ENCODE results near the gene EPSTI1.

Gene EPSTI1

GRCh38 chr13:42880056-42880605 lies 111.9 kb downstream of the EPSTI1 start:
- no peaks in the 10 kb centered on the region for H3K4me1 ChIP-seq
- H3K4me3 ChIP-seq (ENCODE audit: low read depth, low read length): no peak overlapping the region

GRCh38 chr13:42878721-42879120 lies 113.3 kb downstream of the EPSTI1 start:
- no peaks in the 10 kb centered on the region for H3K9me3 ChIP-seq (ENCODE audit: control insufficient read depth, low read length)
- H2AFZ ChIP-seq: no peak overlapping the region
- no peaks in the 10 kb centered on the region for H3K36me3 ChIP-seq (ENCODE audit: control insufficient read depth, insufficient read depth, low read length)
- no peak for TF ChIP-seq CTCF (IDR thresholded peaks at IDR 0.05)
- no peaks in the 10 kb centered on the region for H3K27me3 ChIP-seq (ENCODE audit: control insufficient read depth, insufficient read depth, low read length)
- no peaks in the 10 kb centered on the region for H3K79me2 ChIP-seq
- H3K4me2 ChIP-seq (ENCODE audit: low read length): no peak overlapping the region
- no peak overlapping the region for H3K27ac ChIP-seq
- no peak overlapping the region for H3K4me3 ChIP-seq (ENCODE audit: low read depth, low read length)
- H3K4me1 ChIP-seq: no peaks in the 10 kb centered on the region
- H3K9ac ChIP-seq: no peak overlapping the region

More at GRCh38 chr13:42880056-42880605, 111.9 kb downstream of the EPSTI1 start:
- H3K79me2 ChIP-seq: no peaks in the 10 kb centered on the region
- H3K36me3 ChIP-seq (ENCODE audit: control insufficient read depth, insufficient read depth, low read length): no peaks in the 10 kb centered on the region
- no peaks in the 10 kb centered on the region for H3K9me3 ChIP-seq (ENCODE audit: control insufficient read depth, low read length)
- H2AFZ ChIP-seq: no peak overlapping the region
- H3K4me2 ChIP-seq (ENCODE audit: low read length): no peak overlapping the region
- H3K9ac ChIP-seq: no peak overlapping the region
- no peak overlapping the region for H3K27ac ChIP-seq
- H3K27me3 ChIP-seq (ENCODE audit: control insufficient read depth, insufficient read depth, low read length): no peaks in the 10 kb centered on the region
- TF ChIP-seq CTCF (IDR thresholded peaks at IDR 0.05): no peak

- H3K4me3 ChIP-seq (ENCODE audit: low read depth, low read length): no peak overlapping the region
- no peaks in the 10 kb centered on the region for H3K79me2 ChIP-seq
- no peak overlapping the region for H3K27ac ChIP-seq
These were observed 115.0 kb downstream of the EPSTI1 start for GRCh38 chr13:42876887-42877545.

GRCh38 chr13:42876270-42876714 lies 115.7 kb downstream of the EPSTI1 start:
- H3K9ac ChIP-seq: no peak overlapping the region
- no peaks in the 10 kb centered on the region for H3K4me1 ChIP-seq
- no peaks in the 10 kb centered on the region for H3K9me3 ChIP-seq (ENCODE audit: control insufficient read depth, low read length)
- H2AFZ ChIP-seq: no peak overlapping the region
- TF ChIP-seq CTCF (IDR thresholded peaks at IDR 0.05): no peak
- no peak overlapping the region for H3K4me3 ChIP-seq (ENCODE audit: low read depth, low read length)
- H3K27me3 ChIP-seq (ENCODE audit: control insufficient read depth, insufficient read depth, low read length): no peaks in the 10 kb centered on the region
- H3K27ac ChIP-seq: no peak overlapping the region
- H3K79me2 ChIP-seq: no peaks in the 10 kb centered on the region
- H3K4me2 ChIP-seq (ENCODE audit: low read length): no peak overlapping the region
- no peaks in the 10 kb centered on the region for H3K36me3 ChIP-seq (ENCODE audit: control insufficient read depth, insufficient read depth, low read length)

More at GRCh38 chr13:42876887-42877545, 115.0 kb downstream of the EPSTI1 start:
- Histone ChIP-seq H3K4me2 (ENCODE audit: low read length) (no peak overlapping the region), H3K4me1 (no peaks in the 10 kb centered on the region), H3K9ac (no peak overlapping the region), H3K27me3 (ENCODE audit: control insufficient read depth, insufficient read depth, low read length) (no peaks in the 10 kb centered on the region), H2AFZ (no peak overlapping the region), H3K9me3 (ENCODE audit: control insufficient read depth, low read length) (no peaks in the 10 kb centered on the region), H3K36me3 (ENCODE audit: control insufficient read depth, insufficient read depth, low read length) (no peaks in the 10 kb centered on the region)
- no peak for TF ChIP-seq CTCF (IDR thresholded peaks at IDR 0.05)

Data from parathyroid adenoma (tissue), 2 donors.